DOHH2 (cell line): ENCODE measurements around the gene RRAGD.

Experiments
- H3F3A ChIP-seq: fragments of 200-600 bp; sonication (generic), shearing (Covaris generic); 2 replicates; pipeline ENCODE4 v1.6.0; 2016; ENCODE audit warnings: antibody characterized with exemption, mild to moderate bottlenecking; ENCODE audit not compliant: control insufficient read depth, insufficient read depth
- H3K27ac ChIP-seq: fragments of 200-600 bp; sonication (generic); 2 replicates; pipeline ENCODE4 v1.5.1; 2014; ENCODE audit warnings: low read depth, mild to moderate bottlenecking, low read length, moderate library complexity
- H3K27me3 ChIP-seq: fragments of 200-600 bp; sonication (generic); 2 replicates; pipeline ENCODE4 v1.6.1; 2014; ENCODE audit warnings: mild to moderate bottlenecking, low read length, mixed read lengths; ENCODE audit not compliant: control insufficient read depth
- H3K36me3 ChIP-seq: fragments of 200-600 bp; sonication (generic); 2 replicates; pipeline ENCODE4 v1.6.1; 2014; ENCODE audit warnings: mild to moderate bottlenecking, low read length, moderate library complexity, mixed read lengths; ENCODE audit not compliant: control insufficient read depth
- H3K4me1 ChIP-seq: fragments of 200-600 bp; sonication (generic); 2 replicates; pipeline ENCODE4 v1.6.1; 2014; ENCODE audit warnings: mild to moderate bottlenecking, low read length, mixed read lengths; ENCODE audit not compliant: control insufficient read depth
- H3K4me2 ChIP-seq: fragments of 200-600 bp; sonication (generic); 2 replicates; pipeline ENCODE4 v1.6.0; 2014; ENCODE audit warnings: mild to moderate bottlenecking, low read length, moderate library complexity
- H3K4me3 ChIP-seq: fragments of 200-600 bp; sonication (generic); 2 replicates; pipeline ENCODE4 v1.5.1; 2014; ENCODE audit warnings: mild to moderate bottlenecking, low read length, mixed read lengths
- H3K79me2 ChIP-seq: fragments of 200-600 bp; sonication (generic); 2 replicates; pipeline ENCODE4 v1.6.1; 2014; ENCODE audit warnings: mild to moderate bottlenecking, low read length, mixed read lengths; ENCODE audit not compliant: control insufficient read depth
- H3K9me2 ChIP-seq: fragments of 200-600 bp; sonication (generic); replicated peaks from 2 replicates; pipeline ENCODE4 v1.6.1; 2014; ENCODE audit warnings: mild to moderate bottlenecking, low read length, mixed read lengths; ENCODE audit not compliant: control insufficient read depth
- H3K9me3 ChIP-seq: fragments of 200-600 bp; sonication (generic); 2 replicates; pipeline ENCODE4 v1.6.1; 2014; ENCODE audit warnings: antibody characterized with exemption, low read length, mixed read lengths; ENCODE audit not compliant: control insufficient read depth, insufficient read depth
- H4K20me1 ChIP-seq: fragments of 200-600 bp; sonication (generic); 2 replicates; pipeline ENCODE4 v1.6.0; 2014; ENCODE audit warnings: low read depth, mild to moderate bottlenecking, antibody characterized with exemption, low read length, moderate library complexity; ENCODE audit not compliant: control insufficient read depth, insufficient read depth
- EZH2phosphoT487 ChIP-seq: fragments of 200-600 bp; sonication (generic); IDR thresholded peaks from 2 replicates; pipeline ENCODE4 v1.6.1; 2017; ENCODE audit warnings: borderline replicate concordance, mild to moderate bottlenecking, antibody characterized with exemption, low read length, moderate library complexity, mixed read lengths
- TF ChIP-seq, protein P1 (sequence below): fragments of 200-600 bp; sonication (generic); IDR thresholded peaks from one replicate; pipeline ENCODE4 v1.5.1; 2014; ENCODE audit warnings: antibody characterized with exemption, mild to moderate bottlenecking, low read depth, low read length; ENCODE audit not compliant: poor library complexity, severe bottlenecking

Gene RRAGD

DNA sequence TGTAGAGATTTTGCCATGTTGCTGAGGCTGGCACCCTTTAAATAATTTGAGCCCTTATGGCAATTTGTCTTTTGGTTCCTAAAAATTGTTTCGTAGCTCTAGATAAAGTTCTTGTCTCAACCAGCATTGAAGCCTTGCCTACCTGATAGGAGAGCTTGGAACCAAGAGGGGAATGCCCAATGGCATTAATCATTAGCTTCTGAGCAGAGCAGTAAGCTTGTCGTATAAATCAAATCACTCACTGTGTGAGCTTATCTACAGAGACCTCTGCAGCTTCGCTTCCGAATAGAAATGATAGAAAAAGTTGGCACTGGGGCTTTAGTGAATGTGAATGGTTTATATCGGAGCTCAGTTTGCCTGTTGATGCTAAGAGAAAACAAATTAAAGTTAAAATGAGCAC is 31.6 kb upstream of the RRAGD start:
- no peaks in the 10 kb centered on the region for H3F3A ChIP-seq
- H3K27ac ChIP-seq = no peak overlapping the region
- H3K36me3 ChIP-seq = no peaks in the 10 kb centered on the region
- no peak overlapping the region for H3K4me2 ChIP-seq
- no peaks in the 10 kb centered on the region for H3K9me2 ChIP-seq
- H3K4me1 ChIP-seq = no peaks in the 10 kb centered on the region
- H3K79me2 ChIP-seq = no peaks in the 10 kb centered on the region
- no peaks in the 10 kb centered on the region for H4K20me1 ChIP-seq
- TF ChIP-seq, protein P1, sequence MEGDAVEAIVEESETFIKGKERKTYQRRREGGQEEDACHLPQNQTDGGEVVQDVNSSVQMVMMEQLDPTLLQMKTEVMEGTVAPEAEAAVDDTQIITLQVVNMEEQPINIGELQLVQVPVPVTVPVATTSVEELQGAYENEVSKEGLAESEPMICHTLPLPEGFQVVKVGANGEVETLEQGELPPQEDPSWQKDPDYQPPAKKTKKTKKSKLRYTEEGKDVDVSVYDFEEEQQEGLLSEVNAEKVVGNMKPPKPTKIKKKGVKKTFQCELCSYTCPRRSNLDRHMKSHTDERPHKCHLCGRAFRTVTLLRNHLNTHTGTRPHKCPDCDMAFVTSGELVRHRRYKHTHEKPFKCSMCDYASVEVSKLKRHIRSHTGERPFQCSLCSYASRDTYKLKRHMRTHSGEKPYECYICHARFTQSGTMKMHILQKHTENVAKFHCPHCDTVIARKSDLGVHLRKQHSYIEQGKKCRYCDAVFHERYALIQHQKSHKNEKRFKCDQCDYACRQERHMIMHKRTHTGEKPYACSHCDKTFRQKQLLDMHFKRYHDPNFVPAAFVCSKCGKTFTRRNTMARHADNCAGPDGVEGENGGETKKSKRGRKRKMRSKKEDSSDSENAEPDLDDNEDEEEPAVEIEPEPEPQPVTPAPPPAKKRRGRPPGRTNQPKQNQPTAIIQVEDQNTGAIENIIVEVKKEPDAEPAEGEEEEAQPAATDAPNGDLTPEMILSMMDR = no peak
- TF ChIP-seq EZH2phosphoT487 = no peak
- H3K27me3 ChIP-seq = peaks cover 13% of the 10 kb centered on the region
- no peak overlapping the region for H3K4me3 ChIP-seq
- H3K9me3 ChIP-seq = no peaks in the 10 kb centered on the region

DNA sequence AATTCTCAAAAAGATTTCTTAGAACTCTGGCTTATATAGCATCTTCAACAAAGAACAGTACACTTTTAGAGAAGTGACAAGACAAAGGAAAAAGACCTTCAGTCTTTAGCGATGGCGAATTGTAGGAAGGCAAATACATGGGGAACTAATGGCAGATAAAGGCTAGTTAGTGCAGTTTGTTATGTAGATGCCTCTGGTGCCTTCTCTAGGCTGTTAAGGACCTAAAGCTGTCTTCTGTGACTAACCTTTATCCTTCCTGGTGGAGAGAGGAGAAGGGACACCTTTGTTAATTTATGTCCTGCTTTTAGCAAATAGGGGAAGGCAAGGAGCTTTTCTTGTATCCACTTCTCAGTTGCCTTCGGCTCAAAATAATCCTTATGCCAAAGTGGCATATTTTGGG is 28.1 kb upstream of the RRAGD start:
- Histone ChIP-seq H3K9me2 (no peaks in the 10 kb centered on the region), H3K4me3 (no peak overlapping the region), H3K4me2 (no peak overlapping the region), H3K27ac (no peak overlapping the region), H3K79me2 (no peaks in the 10 kb centered on the region), H3F3A (no peaks in the 10 kb centered on the region), H3K4me1 (peaks cover 3% of the 10 kb centered on the region; the same call in 1 of the 2 replicates), H3K9me3 (no peaks in the 10 kb centered on the region), H3K27me3 (peaks cover 23% of the 10 kb centered on the region), H3K36me3 (no peaks in the 10 kb centered on the region), H4K20me1 (no peaks in the 10 kb centered on the region)
- no peak for TF ChIP-seq EZH2phosphoT487
- TF ChIP-seq, protein P1 = no peak

DNA sequence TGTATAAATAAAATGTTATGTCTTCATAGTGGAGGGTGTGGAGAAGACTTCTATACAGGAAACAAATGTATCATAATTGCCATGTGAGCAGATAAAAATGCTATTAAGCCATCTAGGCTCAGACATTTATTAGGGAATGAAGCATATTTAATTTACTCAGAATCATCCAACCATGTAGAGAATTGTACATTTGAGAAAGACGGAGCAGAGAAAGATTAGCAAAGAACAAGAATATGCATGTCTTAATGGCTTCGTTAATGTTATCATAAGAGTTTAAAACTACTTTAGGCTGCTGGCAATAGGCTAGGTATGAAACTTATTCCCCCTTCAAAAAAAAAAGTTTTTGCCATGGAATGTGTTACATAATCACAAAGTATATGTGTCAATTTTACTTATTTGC is 26.9 kb upstream of the RRAGD start:
- no peaks in the 10 kb centered on the region for H3K9me3 ChIP-seq
- TF ChIP-seq, protein P1 = no peak
- TF ChIP-seq EZH2phosphoT487 = no peak
- no peak overlapping the region for H3K27ac ChIP-seq
- H3K4me2 ChIP-seq = no peak overlapping the region
- H3K4me3 ChIP-seq = no peak overlapping the region
- no peaks in the 10 kb centered on the region for H3K36me3 ChIP-seq
- H4K20me1 ChIP-seq = no peaks in the 10 kb centered on the region
- no peaks in the 10 kb centered on the region for H3K79me2 ChIP-seq
- H3K4me1 ChIP-seq = peaks cover 5% of the 10 kb centered on the region
- H3K27me3 ChIP-seq = peaks cover 26% of the 10 kb centered on the region
- no peaks in the 10 kb centered on the region for H3K9me2 ChIP-seq
- peaks cover 4% of the 10 kb centered on the region; the same call in 1 of the 2 replicates for H3F3A ChIP-seq

DNA sequence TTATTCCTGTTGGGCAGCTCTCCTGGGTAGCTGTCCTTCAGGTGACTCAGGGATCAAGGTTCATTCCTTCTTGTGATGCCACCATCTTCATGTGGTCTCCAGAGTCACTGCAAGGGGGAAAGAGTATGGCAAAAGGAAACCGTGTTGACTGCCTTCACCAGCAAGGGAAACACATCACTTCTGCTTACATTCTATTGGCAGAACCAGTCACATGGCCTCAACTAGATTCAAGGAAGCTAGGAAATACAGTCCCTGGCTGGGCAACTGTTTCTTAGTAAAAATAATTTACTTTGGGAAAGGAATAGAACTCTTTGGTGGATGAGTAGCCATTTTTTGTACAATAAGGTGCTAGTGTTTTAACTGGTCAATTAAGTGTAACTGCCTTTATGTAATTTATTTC is 26.2 kb upstream of the RRAGD start:
- H3K27me3 ChIP-seq = peaks cover 28% of the 10 kb centered on the region
- H3K4me2 ChIP-seq = no peak overlapping the region
- no peaks in the 10 kb centered on the region for H3K9me3 ChIP-seq
- H3K79me2 ChIP-seq = no peaks in the 10 kb centered on the region
- TF ChIP-seq, protein P1 = no peak
- TF ChIP-seq EZH2phosphoT487 = no peak
- H3K9me2 ChIP-seq = no peaks in the 10 kb centered on the region
- H3K27ac ChIP-seq = no peak overlapping the region
- no peaks in the 10 kb centered on the region for H4K20me1 ChIP-seq
- peaks cover 4% of the 10 kb centered on the region; the same call in 1 of the 2 replicates for H3F3A ChIP-seq
- no peak overlapping the region for H3K4me3 ChIP-seq
- H3K4me1 ChIP-seq = peaks cover 13% of the 10 kb centered on the region
- no peaks in the 10 kb centered on the region for H3K36me3 ChIP-seq
